Calu3 (cell line): Measurements from ENCODE around the gene MALL. TPM values are rescaled to one million over a fixed set of nuclear protein-coding genes. Genes with fewer than 3 reads are reported as not detected.

ENCODE experiments used
- BruUV-seq: library from RNA; stranded (reverse); fragments of 400-500 nt; replicated peaks from 2 replicates; lab custom pipeline; 2021; lab: Mats Ljungman, UMichigan
- CTCF ChIA-PET: fragments of 300-600 bp; sonication (Branson Sonifier 250); formaldehyde crosslinking; loops from one replicate; lab custom pipeline; 2022; ENCODE audit warnings: antibody characterized with exemption; lab: Charles Lee
- DNase-seq: peaks from one replicate; pipeline ENCODE4 v3.0.0; 2022
- H3K27ac Mint-ChIP-seq: one replicate; pipeline ENCODE4 v1.8.0; 2022; ENCODE audit warnings: mixed read lengths; ENCODE audit not compliant: unreplicated experiment
- H3K27me3 Mint-ChIP-seq: one replicate; pipeline ENCODE4 v1.8.0; 2022; ENCODE audit warnings: mixed read lengths; ENCODE audit not compliant: unreplicated experiment
- H3K36me3 Mint-ChIP-seq: one replicate; pipeline ENCODE4 v1.8.0; 2022; ENCODE audit warnings: mild to moderate bottlenecking, moderate library complexity, mixed read lengths; ENCODE audit not compliant: insufficient read depth, unreplicated experiment
- H3K4me1 Mint-ChIP-seq: one replicate; pipeline ENCODE4 v1.8.0; 2022; ENCODE audit warnings: mild to moderate bottlenecking, low read depth, mixed read lengths; ENCODE audit not compliant: unreplicated experiment
- H3K4me3 Mint-ChIP-seq: one replicate; pipeline ENCODE4 v1.8.0; 2022; ENCODE audit warnings: mild to moderate bottlenecking, low read depth, moderate library complexity, mixed read lengths; ENCODE audit not compliant: unreplicated experiment
- H3K9me3 Mint-ChIP-seq: one replicate; pipeline ENCODE4 v1.8.0; 2022; ENCODE audit warnings: low read depth, mixed read lengths; ENCODE audit not compliant: unreplicated experiment
- CTCF ChIP-seq: fragments of 200-600 bp; IDR thresholded peaks from one replicate; pipeline ENCODE4 v1.8.0; 2022; ENCODE audit warnings: antibody characterized with exemption; ENCODE audit not compliant: unreplicated experiment
- intact Hi-C: fragments of 100-400 bp; cut with micrococcal nuclease; formaldehyde crosslinking; loops from one replicate; pipeline ENCODE4 v1.10.0; 2022; ENCODE audit not compliant: unreplicated experiment
- total RNA-seq: library from RNA; stranded (reverse); gene quantifications from 2 replicates; pipeline ENCODE4 v1.2.3, GENCODE V29; 2022

Gene MALL
- total RNA-seq, 1 experiment from 2014 or later: 51.5 TPM

DNA sequence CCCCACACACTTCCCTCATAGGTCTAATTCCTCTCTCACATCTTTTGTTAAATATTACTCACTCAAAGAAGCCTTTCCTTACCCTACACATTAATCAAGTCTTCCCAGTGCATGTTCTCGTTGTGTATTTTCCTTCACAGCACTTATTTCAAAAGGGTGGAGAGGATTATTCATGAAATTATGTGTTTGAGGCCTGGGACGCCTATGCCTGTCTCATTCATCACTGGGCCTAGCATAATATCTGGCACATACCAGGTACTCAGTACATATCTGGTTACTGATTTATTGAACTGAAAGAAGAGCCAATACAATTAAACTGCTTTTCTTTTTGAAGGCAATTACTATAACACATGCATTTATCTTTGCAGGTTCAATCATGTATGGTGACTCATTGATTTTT, 15.1 kb upstream of the MALL start:
- peaks cover 3% of the 10 kb centered on the region for H3K9me3 Mint-ChIP-seq
- H3K4me3 Mint-ChIP-seq: no peak overlapping the region
- no peak for TF ChIP-seq CTCF
- H3K4me1 Mint-ChIP-seq: no peaks in the 10 kb centered on the region
- no peaks in the 10 kb centered on the region for H3K36me3 Mint-ChIP-seq
- no TSS peak for BruUV-seq
- CTCF ChIA-PET: no interaction called here
- H3K27ac Mint-ChIP-seq: no peak overlapping the region
- intact Hi-C loops: no loop called here
- DNase-seq: no peak
- no peaks in the 10 kb centered on the region for H3K27me3 Mint-ChIP-seq

DNA sequence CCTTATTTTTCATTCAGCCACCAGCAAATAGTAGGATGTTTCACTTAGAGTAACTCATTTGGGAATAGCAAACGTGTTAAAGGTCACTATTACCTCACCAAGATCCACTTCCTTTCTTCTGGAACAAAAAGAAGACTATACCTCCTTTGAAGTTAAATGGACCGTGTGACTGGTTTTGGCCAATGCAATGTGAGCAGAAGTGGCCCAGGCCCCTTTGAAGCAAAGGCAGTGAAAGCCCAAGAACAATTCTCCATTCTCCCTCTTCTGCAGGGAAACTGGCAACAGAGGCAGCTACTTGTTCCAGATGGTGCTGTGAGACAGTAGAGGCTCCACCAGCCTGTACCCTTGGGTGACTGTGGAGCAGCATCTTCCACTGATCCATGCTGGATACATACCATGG, 11.3 kb upstream of the MALL start:
- H3K4me1 Mint-ChIP-seq: no peaks in the 10 kb centered on the region
- no TSS peak for BruUV-seq
- H3K27me3 Mint-ChIP-seq: no peaks in the 10 kb centered on the region
- H3K9me3 Mint-ChIP-seq: no peaks in the 10 kb centered on the region
- TF ChIP-seq CTCF: no peak
- no peaks in the 10 kb centered on the region for H3K36me3 Mint-ChIP-seq
- CTCF ChIA-PET: no interaction called here
- H3K27ac Mint-ChIP-seq: no peak overlapping the region
- DNase-seq: no peak
- H3K4me3 Mint-ChIP-seq: no peak overlapping the region
- intact Hi-C loops: no loop called here

- Mint-ChIP-seq H3K4me1 (no peaks in the 10 kb centered on the region), H3K27ac (no peak overlapping the region)
- no TSS peak for BruUV-seq
These were observed 10.6 kb upstream of the MALL start for GRCh38 chr2:110126086-110126773.

DNA sequence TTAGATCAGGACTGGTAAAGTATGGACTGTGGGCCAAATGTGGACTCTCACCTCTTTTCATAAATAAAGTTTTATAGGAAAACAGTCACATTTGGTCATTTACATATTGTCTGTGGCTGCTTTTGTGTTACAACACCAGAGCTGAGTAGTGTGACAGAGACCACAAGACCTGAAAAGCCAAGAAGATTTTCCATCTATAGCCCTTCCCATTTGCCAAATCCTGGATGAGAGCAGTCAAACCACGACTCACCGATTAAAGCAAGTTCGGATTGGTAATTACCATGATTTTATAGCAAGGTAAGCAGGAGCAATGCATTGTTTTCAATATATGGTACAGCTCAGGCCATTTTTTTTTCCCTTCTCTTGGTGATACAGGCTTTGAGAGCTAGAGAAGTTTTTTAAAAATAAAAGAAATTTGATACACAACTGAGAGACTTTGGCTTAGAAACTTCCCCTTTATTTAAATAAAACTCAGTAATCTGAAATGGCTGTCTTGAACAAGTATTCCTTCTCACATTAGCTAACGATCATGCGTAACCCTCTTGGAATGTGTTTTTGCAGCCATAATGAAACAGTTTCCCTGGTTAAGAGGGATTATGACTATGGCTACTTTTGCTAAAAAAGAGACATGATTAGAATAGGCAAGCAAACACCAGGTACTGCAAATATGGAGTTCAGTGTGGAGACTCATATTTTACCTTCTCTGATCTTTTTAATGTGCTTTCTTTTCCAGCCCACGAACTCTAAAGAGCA, 9.5 kb upstream of the MALL start:
- CTCF ChIA-PET: interaction anchor here (1.2 to 1.6 kb wide), 2 partner anchors 9 to 25 kb away, joined by 3 to 4 read pairs; partner anchors contain the start of gene MALL
- Mint-ChIP-seq H3K9me3 (no peaks in the 10 kb centered on the region), H3K36me3 (no peaks in the 10 kb centered on the region), H3K4me1 (no peaks in the 10 kb centered on the region), H3K4me3 (no peak overlapping the region), H3K27ac (no peak overlapping the region), H3K27me3 (no peaks in the 10 kb centered on the region)
- no peak for DNase-seq
- intact Hi-C loops: no loop called here
- no TSS peak for BruUV-seq
- no peak for TF ChIP-seq CTCF

More at GRCh38 chr2:110126086-110126773, 10.6 kb upstream of the MALL start:
- H3K36me3 Mint-ChIP-seq: no peaks in the 10 kb centered on the region
- DNase-seq: no peak
- intact Hi-C loops: no loop called here
- no peak for TF ChIP-seq CTCF
- no peaks in the 10 kb centered on the region for H3K27me3 Mint-ChIP-seq
- H3K9me3 Mint-ChIP-seq: no peaks in the 10 kb centered on the region
- no peak overlapping the region for H3K4me3 Mint-ChIP-seq
- CTCF ChIA-PET: no interaction called here
